ENCODE results near the gene ABCB9. TPM values are rescaled to one million over a fixed set of nuclear protein-coding genes. Genes with fewer than 3 reads are reported as not detected.
"Not testable (repeated sequence)": the region's sequence is repeated elsewhere in the genome, so short reads cannot be mapped to it uniquely, and the experiment has no call there.

The ABCB9 gene
- total and polyA plus RNA-seq, 2 donors = 2.4 to 6.6 TPM

DNA sequence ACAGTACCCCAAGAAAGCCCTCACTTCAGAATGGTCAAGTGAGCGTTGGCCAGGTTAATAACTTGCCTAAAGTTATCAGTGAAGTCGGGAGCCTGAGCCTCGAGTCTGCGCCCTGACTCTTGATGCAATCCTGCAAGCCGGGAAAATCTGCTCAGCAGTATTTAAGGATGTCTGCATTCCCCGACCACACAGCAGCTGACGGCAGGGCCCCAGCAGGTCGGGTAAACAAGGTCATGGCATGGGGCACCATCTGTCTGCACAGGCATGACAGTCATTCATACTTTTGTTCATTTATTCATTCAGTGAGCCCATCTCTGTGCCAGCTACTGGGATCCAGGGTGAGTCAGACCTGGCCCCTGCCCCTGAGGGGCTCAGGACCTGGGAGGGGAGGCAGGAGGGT is 11.1 kb downstream of the ABCB9 start:
- DNase-seq (ENCODE audit: extremely low spot score) = no peak
- WGBS = 74% methylated on average over 8 of the region's 8 CpGs
- Histone ChIP-seq H3K4me1 (ENCODE audit: insufficient read depth) (no peaks in the 10 kb centered on the region), H3K36me3 (ENCODE audit: insufficient read depth) (no peaks in the 10 kb centered on the region), H3K27ac (ENCODE audit: low read depth) (no peak overlapping the region), H3K4me3 (ENCODE audit: low read depth, low read length) (no peak overlapping the region)

DNA sequence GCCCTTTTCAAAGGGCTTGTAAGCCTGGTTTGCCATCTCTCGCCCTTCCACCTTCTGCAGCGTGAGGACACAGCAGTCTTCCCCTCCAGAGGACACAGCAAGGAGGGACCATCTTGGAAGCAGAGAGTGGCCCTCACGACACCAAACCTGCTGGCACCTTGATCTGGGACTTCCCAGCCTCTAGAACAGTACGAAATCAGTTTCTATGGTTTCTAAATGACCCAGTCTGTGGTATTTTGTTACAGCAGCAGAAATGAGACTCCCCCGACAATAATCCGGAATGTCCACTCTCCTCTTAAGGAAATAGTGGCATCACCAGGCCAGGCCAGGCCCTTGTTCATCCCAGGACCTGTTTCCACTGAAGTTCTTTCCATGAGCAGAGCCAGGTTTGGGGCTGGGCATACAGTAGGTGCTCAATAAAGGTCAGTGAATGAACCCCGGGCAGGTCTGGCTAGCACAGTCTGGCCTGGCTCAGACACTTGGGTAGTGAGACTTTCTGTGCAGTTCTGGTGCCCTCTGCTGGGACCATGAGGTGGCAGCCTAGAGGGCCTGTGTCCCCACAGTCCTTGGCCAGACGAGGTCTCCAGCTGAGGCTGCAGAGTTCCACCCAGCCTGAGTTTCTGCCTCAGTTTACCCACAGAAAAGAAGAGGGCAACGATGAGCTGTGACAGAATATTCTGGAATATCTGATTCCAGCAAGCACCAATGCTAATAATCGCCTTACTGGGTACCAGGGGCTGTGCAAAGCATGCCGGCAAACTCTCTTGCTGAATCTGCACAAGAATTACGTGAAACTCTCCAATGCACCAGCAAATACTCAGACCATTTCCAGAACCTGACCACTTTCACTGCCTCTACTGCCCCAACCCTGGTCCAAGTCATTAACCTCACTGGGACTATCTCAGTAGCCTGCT is 14.0 kb downstream of the ABCB9 start:
- H3K27ac ChIP-seq (ENCODE audit: low read depth) = no peak overlapping the region
- no peak overlapping the region for H3K4me3 ChIP-seq (ENCODE audit: low read depth, low read length)
- no peak for DNase-seq (ENCODE audit: extremely low spot score)
- no peaks in the 10 kb centered on the region for H3K36me3 ChIP-seq (ENCODE audit: insufficient read depth)
- no peaks in the 10 kb centered on the region for H3K4me1 ChIP-seq (ENCODE audit: insufficient read depth)
- WGBS = 71% methylated on average over 12 of the region's 12 CpGs

DNA sequence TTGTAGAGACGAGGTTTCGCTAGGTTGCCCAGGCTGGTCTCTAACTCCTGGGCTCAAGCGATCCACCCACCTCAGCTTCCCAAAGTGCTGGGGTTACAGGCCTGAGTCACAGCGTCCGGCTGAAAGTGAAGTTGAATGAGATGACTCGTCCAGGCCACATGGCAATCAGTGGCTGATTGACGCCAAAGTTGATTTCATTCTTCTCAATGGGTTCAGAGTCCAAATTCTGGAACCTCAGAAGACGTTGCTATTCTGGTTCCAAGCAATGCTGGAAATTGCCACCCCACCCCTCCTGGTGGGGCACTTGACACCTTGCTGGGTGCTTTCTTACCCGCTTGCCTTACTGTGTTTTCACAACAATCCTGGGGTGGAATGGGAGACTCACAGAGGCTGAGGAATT is 14.9 kb downstream of the ABCB9 start:
- no peak for DNase-seq (ENCODE audit: extremely low spot score)
- no peak overlapping the region for H3K27ac ChIP-seq (ENCODE audit: low read depth)
- H3K4me3 ChIP-seq (ENCODE audit: low read depth, low read length) = no peak overlapping the region
- no peaks in the 10 kb centered on the region for H3K4me1 ChIP-seq (ENCODE audit: insufficient read depth)
- WGBS = 89% methylated on average over 9 of the region's 9 CpGs
- no peaks in the 10 kb centered on the region for H3K36me3 ChIP-seq (ENCODE audit: insufficient read depth)

DNA sequence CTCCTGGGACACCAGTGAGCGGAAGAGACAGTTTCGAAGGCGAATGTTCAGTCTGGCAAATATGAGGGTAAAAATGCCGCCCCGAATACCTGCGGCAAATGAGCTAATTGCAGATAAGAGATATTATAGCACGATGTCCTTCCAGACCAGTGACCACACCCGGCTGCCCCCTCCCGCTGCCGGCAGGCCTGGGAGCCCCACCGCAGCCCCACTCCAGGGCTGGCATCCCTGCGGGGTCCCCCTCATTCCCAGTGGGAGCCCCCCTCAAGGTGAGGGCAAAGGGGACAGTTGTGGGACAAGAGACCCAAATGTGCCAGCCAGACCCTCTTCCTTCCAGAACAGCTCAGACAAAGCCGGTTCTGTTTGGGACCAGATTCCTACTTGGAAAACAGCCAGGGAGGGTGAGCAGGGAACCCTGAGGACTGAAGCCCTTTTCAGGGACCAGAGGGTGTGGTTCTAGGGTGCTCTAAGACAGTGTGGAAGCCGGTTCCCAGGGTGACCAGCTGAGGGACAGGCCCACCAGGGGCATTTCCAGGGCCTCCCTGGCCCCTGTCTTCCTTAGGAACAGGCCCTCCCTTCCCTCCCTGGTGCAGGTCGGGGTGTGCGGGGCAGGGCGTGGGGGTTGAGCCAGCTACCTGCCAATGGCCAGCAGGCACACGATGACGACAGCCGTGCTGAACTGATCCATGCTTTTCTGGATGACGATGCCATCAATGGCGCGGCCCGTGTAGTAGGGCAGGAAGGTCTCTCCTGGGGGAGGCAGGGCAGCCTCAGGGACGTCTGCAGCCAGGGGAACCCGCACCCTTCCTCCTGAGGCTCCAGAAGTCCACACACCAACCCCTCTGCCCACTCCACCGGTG is 16.2 kb downstream of the ABCB9 start:
- WGBS = 87% methylated on average over 27 of the region's 27 CpGs
- no peak for DNase-seq (ENCODE audit: extremely low spot score)
- Histone ChIP-seq H3K27ac (ENCODE audit: low read depth) (no peak overlapping the region), H3K36me3 (ENCODE audit: insufficient read depth) (no peaks in the 10 kb centered on the region), H3K4me3 (ENCODE audit: low read depth, low read length) (no peak overlapping the region), H3K4me1 (ENCODE audit: insufficient read depth) (no peaks in the 10 kb centered on the region)

DNA sequence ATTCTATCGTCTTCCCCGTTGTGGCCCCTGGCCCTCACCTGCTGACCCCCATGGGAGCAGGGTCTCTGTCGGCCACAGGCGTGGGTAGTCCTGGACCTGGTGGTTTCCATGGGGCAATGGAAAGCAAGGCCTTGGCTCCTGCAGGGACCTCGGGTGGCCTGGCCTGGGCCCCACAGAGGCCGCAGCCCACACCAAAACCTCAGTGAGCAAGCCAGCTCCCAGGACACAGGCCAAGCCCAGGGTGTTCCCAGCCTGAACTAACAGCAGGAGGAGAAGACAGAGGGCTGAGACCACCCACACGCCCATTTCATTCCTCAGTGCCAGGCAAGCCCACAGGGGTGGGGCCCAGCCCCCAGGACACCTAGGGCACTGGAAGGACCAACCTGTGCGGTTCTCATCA is 16.9 kb downstream of the ABCB9 start:
- Histone ChIP-seq H3K4me1 (ENCODE audit: insufficient read depth) (no peaks in the 10 kb centered on the region), H3K36me3 (ENCODE audit: insufficient read depth) (no peaks in the 10 kb centered on the region), H3K4me3 (ENCODE audit: low read depth, low read length) (no peak overlapping the region), H3K27ac (ENCODE audit: low read depth) (no peak overlapping the region)
- DNase-seq (ENCODE audit: extremely low spot score) = no peak
- WGBS = 89% methylated on average over 8 of the region's 8 CpGs

DNA sequence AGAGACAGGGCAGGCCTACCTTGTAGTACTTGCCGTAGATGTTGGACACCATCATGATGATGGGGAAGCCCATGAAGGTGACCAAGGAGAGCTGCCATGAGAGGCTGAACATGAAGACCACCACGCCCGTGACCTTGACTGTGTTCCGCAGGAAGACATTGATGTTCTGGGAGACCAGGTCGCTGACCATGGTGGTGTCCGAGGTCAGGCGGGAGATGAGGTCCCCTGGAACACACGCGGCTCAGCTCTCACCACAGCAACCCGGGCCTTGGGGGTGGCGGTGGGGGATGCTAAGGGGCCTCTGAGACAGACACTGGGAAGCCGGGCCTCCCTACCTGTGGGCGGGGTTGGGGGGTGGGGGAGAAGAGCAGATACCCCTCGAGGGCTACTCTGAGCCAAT is 17.7 kb downstream of the ABCB9 start:
- Histone ChIP-seq H3K4me1 (ENCODE audit: insufficient read depth) (no peaks in the 10 kb centered on the region), H3K36me3 (ENCODE audit: insufficient read depth) (no peaks in the 10 kb centered on the region), H3K27ac (ENCODE audit: low read depth) (no peak overlapping the region), H3K4me3 (ENCODE audit: low read depth, low read length) (no peak overlapping the region)
- 93% methylated on average over 14 of the region's 14 CpGs for WGBS
- no peak for DNase-seq (ENCODE audit: extremely low spot score)

DNA sequence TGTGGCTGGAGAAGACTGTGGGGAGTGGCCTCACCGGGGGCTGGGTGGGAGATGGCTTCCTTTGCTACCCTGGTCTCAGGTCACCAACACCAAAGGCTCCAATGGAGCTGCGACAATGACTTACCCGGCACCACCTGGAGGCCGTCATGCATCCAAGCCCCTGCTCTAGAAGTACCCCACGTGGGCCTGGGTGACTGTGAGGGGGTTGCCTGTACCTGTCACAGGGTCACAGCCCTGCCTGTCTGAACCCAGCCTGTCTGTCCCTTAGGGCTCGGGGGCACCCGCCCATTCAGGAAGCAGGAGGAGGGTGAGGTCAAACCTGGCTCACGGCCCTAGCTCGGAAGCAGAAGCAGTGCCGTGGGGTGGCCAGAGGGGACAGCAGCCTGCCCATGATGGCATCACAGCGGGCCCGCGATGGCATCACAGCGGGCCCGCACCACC is 18.9 kb downstream of the ABCB9 start:
- Histone ChIP-seq H3K4me3 (ENCODE audit: low read depth, low read length) (no peak overlapping the region), H3K36me3 (ENCODE audit: insufficient read depth) (no peaks in the 10 kb centered on the region), H3K27ac (ENCODE audit: low read depth) (peak overlapping the region; percentile 78), H3K4me1 (ENCODE audit: insufficient read depth) (no peaks in the 10 kb centered on the region)
- no peak for DNase-seq (ENCODE audit: extremely low spot score)
- WGBS = 74% methylated on average over 15 of the region's 15 CpGs

DNA sequence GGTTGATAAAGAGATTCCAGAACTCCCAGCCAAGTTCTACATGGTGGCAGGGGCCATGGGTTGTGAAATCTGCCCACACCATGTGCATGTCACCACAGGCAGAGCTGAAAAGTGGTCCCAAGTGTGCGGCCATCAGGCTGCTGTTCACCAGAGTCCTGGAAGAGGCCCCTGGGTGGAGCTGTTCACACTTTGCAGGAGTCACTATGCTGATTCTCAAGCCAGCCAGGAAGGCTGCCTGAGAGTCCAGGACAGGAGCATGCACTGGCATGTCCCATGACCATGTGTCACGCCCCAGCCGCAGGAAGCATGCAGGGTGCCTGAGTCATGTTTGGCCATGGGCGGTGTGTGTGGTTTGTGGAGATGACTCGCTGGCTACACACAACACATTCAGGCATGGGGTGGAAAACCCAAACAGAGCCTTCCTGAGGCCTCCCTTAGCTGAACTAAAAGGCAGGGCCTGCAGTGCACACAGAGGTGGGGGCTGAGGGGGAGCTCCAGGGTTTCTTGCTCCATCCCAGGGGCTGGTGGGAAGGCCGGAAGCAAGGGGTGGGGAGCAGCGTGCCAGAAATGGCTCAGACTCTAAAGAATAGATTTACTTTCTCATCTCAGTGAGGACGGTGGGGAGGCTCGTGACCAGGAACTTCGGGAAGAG is 19.4 kb downstream of the ABCB9 start:
- H3K36me3 ChIP-seq (ENCODE audit: insufficient read depth) = no peaks in the 10 kb centered on the region
- H3K4me1 ChIP-seq (ENCODE audit: insufficient read depth) = no peaks in the 10 kb centered on the region
- 52% methylated on average over 10 of the region's 10 CpGs for WGBS
- peak overlapping the region; percentile 78 for H3K27ac ChIP-seq (ENCODE audit: low read depth)
- H3K4me3 ChIP-seq (ENCODE audit: low read depth, low read length) = no peak overlapping the region
- DNase-seq (ENCODE audit: extremely low spot score) = peak; percentile 78

DNA sequence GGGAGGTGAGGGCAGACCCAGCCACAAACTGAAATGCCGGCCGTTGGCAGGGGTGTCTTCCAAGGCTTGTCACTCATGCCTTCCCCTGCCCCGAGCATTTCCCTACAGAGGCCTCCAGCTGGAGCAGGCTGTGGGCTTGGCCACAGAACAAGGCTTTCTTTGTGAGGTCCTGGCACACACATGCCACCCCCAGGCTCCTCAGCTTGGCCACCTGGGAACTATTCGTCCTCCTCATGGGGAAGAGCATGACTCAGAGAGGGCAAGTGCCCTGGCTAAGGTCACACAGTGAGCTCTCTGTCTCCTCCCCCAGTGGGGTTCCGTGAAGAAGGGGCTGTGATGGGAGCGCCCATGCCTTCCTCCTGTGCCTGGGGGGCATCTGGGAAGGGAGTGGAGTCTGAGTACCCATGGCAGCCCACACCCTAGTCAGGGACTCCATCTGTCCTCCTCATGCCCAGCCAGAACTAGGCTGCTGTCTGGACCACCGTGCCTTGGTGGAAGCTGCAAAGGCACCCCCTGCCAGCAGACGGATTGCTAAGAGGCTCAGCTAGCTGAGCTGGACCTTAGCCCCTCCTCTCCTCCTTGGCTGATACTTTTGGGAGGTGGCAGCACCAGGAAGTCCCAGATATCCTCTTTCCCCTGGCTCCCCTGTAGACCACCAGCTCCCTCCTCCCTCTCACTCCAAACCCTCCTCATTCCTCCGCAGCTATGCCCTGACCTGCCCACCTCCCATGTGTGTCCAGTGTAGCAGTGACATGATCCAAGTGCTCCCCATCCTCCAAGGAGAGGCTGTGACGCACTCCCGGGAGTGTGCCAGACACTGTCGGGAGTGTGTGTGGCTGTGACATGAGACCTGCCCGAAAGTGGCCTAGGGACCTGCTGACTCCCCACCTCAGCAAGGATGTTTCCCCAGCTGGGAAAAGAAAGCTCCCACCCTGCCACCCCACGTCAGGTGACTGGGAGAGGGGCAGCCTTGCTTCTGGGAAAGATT is 21.4 kb downstream of the ABCB9 start:
- H3K4me3 ChIP-seq (ENCODE audit: low read depth, low read length) = no peak overlapping the region
- no peak for DNase-seq (ENCODE audit: extremely low spot score)
- H3K4me1 ChIP-seq (ENCODE audit: insufficient read depth) = no peaks in the 10 kb centered on the region
- WGBS = 73% methylated on average over 14 of the region's 14 CpGs
- no peak overlapping the region for H3K27ac ChIP-seq (ENCODE audit: low read depth)
- no peaks in the 10 kb centered on the region for H3K36me3 ChIP-seq (ENCODE audit: insufficient read depth)

DNA sequence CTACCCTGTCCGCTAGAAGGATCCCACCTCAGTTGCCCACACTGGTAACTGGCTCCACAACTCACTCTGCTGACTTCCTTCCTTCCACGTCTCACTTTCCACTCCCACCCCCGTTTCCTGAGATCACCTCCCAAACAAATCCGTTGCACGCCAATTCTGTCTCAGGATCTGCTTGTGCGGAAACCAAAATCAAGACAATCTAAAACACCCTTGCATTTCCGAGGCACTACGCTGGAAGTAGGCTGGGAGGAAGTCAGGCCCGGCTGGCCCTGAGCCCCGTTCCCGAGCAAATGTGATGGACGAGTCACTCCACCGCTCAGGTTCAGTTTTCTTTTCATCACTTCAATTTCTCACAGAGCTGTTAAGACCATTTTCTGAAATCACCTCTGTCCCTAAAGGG is 23.1 kb downstream of the ABCB9 start:
- Histone ChIP-seq H3K27ac (ENCODE audit: low read depth) (no peak overlapping the region), H3K4me3 (ENCODE audit: low read depth, low read length) (no peak overlapping the region), H3K4me1 (ENCODE audit: insufficient read depth) (no peaks in the 10 kb centered on the region), H3K36me3 (ENCODE audit: insufficient read depth) (no peaks in the 10 kb centered on the region)
- DNase-seq (ENCODE audit: extremely low spot score) = no peak
- 66% methylated on average over 13 of the region's 13 CpGs for WGBS

DNA sequence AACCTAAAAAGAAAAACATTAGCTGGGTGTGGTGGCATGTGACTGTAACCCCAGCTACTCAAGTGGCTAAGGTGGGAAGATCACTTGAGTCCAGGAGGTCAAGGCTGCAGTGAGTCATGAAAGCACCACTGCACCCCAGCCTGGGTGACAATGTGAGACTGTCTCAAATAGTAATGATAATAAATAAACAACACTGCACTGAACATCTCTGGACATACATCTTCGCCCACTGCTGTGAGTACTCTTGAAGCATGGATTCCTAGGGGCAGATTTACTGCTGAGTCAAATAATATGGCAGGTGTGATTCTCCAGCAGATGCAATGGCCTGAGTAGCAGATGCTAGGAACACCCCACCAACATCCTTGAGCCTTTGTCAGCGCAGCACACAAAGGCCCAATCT is 23.6 kb downstream of the ABCB9 start:
- Histone ChIP-seq H3K36me3 (ENCODE audit: insufficient read depth) (no peaks in the 10 kb centered on the region), H3K4me1 (ENCODE audit: insufficient read depth) (no peaks in the 10 kb centered on the region), H3K27ac (ENCODE audit: low read depth) (no peak overlapping the region), H3K4me3 (ENCODE audit: low read depth, low read length) (no peak overlapping the region)
- 96% methylated on average over 2 of the region's 2 CpGs for WGBS
- no peak for DNase-seq (ENCODE audit: extremely low spot score)

DNA sequence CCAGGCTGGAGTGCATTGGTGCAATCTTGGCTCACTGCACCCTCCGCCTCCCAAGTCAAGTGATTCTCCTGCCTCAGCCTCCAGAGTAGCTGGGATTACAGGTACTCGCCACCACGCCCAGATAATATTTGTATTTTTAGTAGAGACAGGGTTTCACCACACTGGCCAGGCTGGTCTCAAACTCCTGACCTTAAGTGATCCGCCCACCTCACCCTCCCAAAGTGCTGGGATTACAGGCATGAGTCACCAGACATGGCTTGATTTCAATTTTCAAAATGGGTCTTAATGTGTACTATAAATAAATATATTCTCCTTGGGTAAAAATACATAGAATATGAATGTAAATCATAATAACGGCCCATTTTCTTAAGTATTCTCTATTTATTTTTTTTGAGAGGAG is 24.9 kb downstream of the ABCB9 start:
- not testable (repeated sequence) for H3K4me1 ChIP-seq (ENCODE audit: insufficient read depth); H3K27ac ChIP-seq (ENCODE audit: low read depth); H3K36me3 ChIP-seq (ENCODE audit: insufficient read depth); H3K4me3 ChIP-seq (ENCODE audit: low read depth, low read length); DNase-seq (ENCODE audit: extremely low spot score)
- WGBS = 70% methylated on average over 5 of the region's 5 CpGs

DNA sequence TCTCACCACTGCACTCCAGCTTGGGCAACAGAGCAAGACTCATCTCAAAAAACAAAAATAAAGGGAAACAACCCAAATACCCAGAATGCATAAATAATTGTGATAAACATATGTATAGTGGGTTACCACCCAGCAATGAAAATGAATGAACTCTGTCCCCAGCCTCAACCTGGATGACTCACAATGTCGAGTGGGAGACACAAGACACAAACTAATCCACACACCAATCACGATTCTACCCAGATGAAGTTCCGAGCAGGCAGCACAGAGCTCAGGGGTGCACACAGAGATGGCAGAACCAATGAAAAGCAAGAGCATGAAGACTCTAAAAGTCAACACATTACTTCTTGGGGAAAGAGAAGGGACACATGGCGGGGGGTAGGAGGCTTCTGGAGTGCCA is 27.1 kb downstream of the ABCB9 start:
- WGBS = 87% methylated on average over 4 of the region's 4 CpGs
- DNase-seq (ENCODE audit: extremely low spot score) = no peak
- Histone ChIP-seq H3K27ac (ENCODE audit: low read depth) (no peak overlapping the region), H3K4me3 (ENCODE audit: low read depth, low read length) (no peak overlapping the region), H3K4me1 (ENCODE audit: insufficient read depth) (no peaks in the 10 kb centered on the region), H3K36me3 (ENCODE audit: insufficient read depth) (no peaks in the 10 kb centered on the region)
